HepG2 (cell line): ENCODE results near the gene BICDL2. TPM values are rescaled to one million over a fixed set of nuclear protein-coding genes. Genes with fewer than 3 reads are reported as not detected.

ENCODE experiments used
- BRCA1 ChIP-seq: sonication (generic); formaldehyde crosslinking; IDR thresholded peaks from 2 replicates; pipeline ENCODE4 v1.4.0; 2020; ENCODE audit warnings: missing genetic modification reagents
- CBX1 ChIP-seq: IDR thresholded peaks from one replicate; pipeline ENCODE4 v1.6.1; 2016; ENCODE audit warnings: antibody characterized with exemption, low read depth
- ELF4 ChIP-seq: sonication (generic); formaldehyde crosslinking; IDR thresholded peaks from 2 replicates; pipeline ENCODE4 v1.5.0; 2020; ENCODE audit warnings: missing genetic modification reagents, mild to moderate bottlenecking, moderate library complexity, borderline replicate concordance
- FIP1L1 ChIP-seq: fragments of 200-400 bp; formaldehyde crosslinking; IDR thresholded peaks from 2 replicates; pipeline ENCODE4 v1.6.1; 2018; ENCODE audit warnings: low read depth, mild to moderate bottlenecking, low read length, moderate library complexity, borderline replicate concordance; ENCODE audit not compliant: insufficient read depth
- GPN1 ChIP-seq: sonication (generic); formaldehyde crosslinking; IDR thresholded peaks from 2 replicates; pipeline ENCODE4 v1.5.1; 2020; ENCODE audit warnings: missing genetic modification reagents, borderline replicate concordance
- GTF3A ChIP-seq: sonication (generic); formaldehyde crosslinking; conservative IDR thresholded peaks from 2 replicates; pipeline ENCODE4 v1.4.0; 2020; ENCODE audit warnings: mild to moderate bottlenecking, missing genetic modification reagents
- KDM1A ChIP-seq: IDR thresholded peaks from 2 replicates; pipeline ENCODE4 v1.6.1; 2016; ENCODE audit warnings: missing compliant biosample characterization
- KDM5B ChIP-seq: sonication (generic); formaldehyde crosslinking; IDR thresholded peaks from 2 replicates; pipeline ENCODE4 v1.4.0; 2020; ENCODE audit warnings: missing genetic modification reagents, mild to moderate bottlenecking, borderline replicate concordance
- MLX ChIP-seq: IDR thresholded peaks from 2 replicates; pipeline ENCODE4 v1.6.1; 2016
- PREB ChIP-seq: sonication (generic); formaldehyde crosslinking; IDR thresholded peaks from 2 replicates; pipeline ENCODE4 v1.4.0; 2020; ENCODE audit warnings: missing genetic modification reagents
- SALL2 ChIP-seq: sonication (generic); formaldehyde crosslinking; IDR thresholded peaks from 2 replicates; pipeline ENCODE4 v1.8.1; 2023; ENCODE audit warnings: mild to moderate bottlenecking, missing genetic modification reagents, inconsistent platforms
- ZFY ChIP-seq: sonication (generic); formaldehyde crosslinking; IDR thresholded peaks from 2 replicates; pipeline ENCODE4 v1.4.0; 2020; ENCODE audit warnings: missing genetic modification reagents
- ZNF3 ChIP-seq: IDR thresholded peaks from 2 replicates; pipeline ENCODE4 v1.7.0; 2017; ENCODE audit warnings: inconsistent platforms
- ZNF496 ChIP-seq: sonication (generic); formaldehyde crosslinking; IDR thresholded peaks from 2 replicates; pipeline ENCODE4 v1.8.1; 2023; ENCODE audit warnings: mild to moderate bottlenecking, moderate library complexity, missing genetic modification reagents; ENCODE audit not compliant: insufficient replicate concordance
- ZNF574 ChIP-seq: sonication (generic); formaldehyde crosslinking; IDR thresholded peaks from 2 replicates; pipeline ENCODE4 v1.4.0; 2020; ENCODE audit warnings: missing genetic modification reagents
- ZNF720 ChIP-seq: sonication (generic); formaldehyde crosslinking; IDR thresholded peaks from 2 replicates; pipeline ENCODE4 v1.4.0; 2020; ENCODE audit warnings: missing genetic modification reagents
- polyA plus RNA-seq, 8 experiments: library from polyadenylated mRNA; depleted of rRNA in 3 of 8; stranded (reverse) in 7 of 8; unstranded in 1 of 8; fragments of >200 nt; fragmentation: Illumina TruSeq in 4 of 8; extraction: Trizol in 4 of 8; gene quantifications; 2 replicates each; pipeline versions ENCODE4 v1.2.1 to v1.2.3, GENCODE V29; 2011 to 2016; ENCODE audit warnings: low read depth in 4 of 8, missing spikeins in 1 of 8, mixed read lengths in 1 of 8; ENCODE audit not compliant: insufficient read depth in 1 of 8
- total RNA-seq, 5 experiments: library from RNA; depleted of rRNA; stranded (reverse); fragments of >200 nt; fragmentation: Illumina TruSeq; extraction: Trizol; gene quantifications; 2 replicates each; pipeline ENCODE4 v1.2.3, GENCODE V29; 2016; ENCODE audit warnings: low read depth in 1 of 5
- TF ChIP-seq, protein P1 (sequence below): sonication (generic); formaldehyde crosslinking; IDR thresholded peaks from 2 replicates; pipeline ENCODE4 v1.4.0; 2020; ENCODE audit warnings: missing genetic modification reagents
- TF ChIP-seq, protein P2 (sequence below): sonication (generic); formaldehyde crosslinking; IDR thresholded peaks from 2 replicates; pipeline ENCODE4; 2020; ENCODE audit warnings: missing genetic modification reagents, mild to moderate bottlenecking, borderline replicate concordance

BICDL2 gene
- total and polyA plus RNA-seq, 2 of the 13 experiments (the other 11 are each of a cell fraction or from before 2014, with no cell fraction given), result 0.12 TPM; not detected in 1

DNA sequence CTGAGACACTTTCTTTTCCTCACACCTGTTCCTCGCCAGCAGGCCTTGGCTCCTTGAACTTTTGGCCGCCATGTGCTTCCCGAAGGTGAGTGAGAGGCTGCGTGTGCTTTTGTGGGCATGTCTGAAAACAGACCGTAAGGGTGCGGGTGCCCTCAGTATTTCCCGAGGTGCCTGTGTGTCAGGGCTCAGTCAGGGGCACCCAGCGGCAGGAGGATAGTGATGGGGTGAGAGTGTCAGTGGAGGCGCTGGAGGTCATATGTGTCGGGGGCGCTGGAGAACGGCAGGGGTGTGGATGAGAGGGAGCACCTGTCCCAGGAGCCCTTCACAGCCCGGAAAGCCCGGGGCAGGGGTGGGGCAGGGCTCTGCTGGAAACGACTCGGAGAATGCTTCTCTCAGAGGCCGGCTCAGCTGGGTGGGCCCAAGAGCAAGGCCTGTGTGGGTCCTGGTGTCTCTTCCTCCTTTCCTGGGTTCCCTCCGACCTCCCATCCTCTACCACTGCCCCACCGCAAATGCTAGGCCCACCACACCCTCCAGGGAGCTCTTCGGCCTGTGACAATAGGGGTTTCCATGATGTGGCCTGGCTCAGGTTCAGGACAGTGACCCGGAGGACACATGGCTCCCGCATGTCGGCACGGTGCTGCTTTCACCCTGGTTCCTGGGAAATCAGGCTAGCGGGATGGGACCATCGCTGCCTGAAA lies 29.1 kb upstream of the BICDL2 start (continued):
- no peak for TF ChIP-seq GTF3A (CRISPR knock-in tag)
- peak; percentile 19; the same call in 1 of the 2 replicates for TF ChIP-seq MLX (CRISPR knock-in tag)
- TF ChIP-seq ZNF720 (CRISPR knock-in tag), result no peak
- peak; percentile 30 for TF ChIP-seq ZNF574 (CRISPR knock-in tag)
- TF ChIP-seq ZNF496 (CRISPR knock-in tag), result no peak
- TF ChIP-seq ZNF3 (CRISPR knock-in tag), result no peak
- no peak for TF ChIP-seq ELF4 (CRISPR knock-in tag)
- no peak for TF ChIP-seq PREB (CRISPR knock-in tag)
- no peak for TF ChIP-seq CBX1
- no peak for TF ChIP-seq FIP1L1
- TF ChIP-seq GPN1, result no peak
- TF ChIP-seq KDM1A (CRISPR knock-in tag), result no peak
- TF ChIP-seq, protein P1, sequence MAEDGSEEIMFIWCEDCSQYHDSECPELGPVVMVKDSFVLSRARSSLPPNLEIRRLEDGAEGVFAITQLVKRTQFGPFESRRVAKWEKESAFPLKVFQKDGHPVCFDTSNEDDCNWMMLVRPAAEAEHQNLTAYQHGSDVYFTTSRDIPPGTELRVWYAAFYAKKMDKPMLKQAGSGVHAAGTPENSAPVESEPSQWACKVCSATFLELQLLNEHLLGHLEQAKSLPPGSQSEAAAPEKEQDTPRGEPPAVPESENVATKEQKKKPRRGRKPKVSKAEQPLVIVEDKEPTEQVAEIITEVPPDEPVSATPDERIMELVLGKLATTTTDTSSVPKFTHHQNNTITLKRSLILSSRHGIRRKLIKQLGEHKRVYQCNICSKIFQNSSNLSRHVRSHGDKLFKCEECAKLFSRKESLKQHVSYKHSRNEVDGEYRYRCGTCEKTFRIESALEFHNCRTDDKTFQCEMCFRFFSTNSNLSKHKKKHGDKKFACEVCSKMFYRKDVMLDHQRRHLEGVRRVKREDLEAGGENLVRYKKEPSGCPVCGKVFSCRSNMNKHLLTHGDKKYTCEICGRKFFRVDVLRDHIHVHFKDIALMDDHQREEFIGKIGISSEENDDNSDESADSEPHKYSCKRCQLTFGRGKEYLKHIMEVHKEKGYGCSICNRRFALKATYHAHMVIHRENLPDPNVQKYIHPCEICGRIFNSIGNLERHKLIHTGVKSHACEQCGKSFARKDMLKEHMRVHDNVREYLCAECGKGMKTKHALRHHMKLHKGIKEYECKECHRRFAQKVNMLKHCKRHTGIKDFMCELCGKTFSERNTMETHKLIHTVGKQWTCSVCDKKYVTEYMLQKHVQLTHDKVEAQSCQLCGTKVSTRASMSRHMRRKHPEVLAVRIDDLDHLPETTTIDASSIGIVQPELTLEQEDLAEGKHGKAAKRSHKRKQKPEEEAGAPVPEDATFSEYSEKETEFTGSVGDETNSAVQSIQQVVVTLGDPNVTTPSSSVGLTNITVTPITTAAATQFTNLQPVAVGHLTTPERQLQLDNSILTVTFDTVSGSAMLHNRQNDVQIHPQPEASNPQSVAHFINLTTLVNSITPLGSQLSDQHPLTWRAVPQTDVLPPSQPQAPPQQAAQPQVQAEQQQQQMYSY (CRISPR knock-in tag), result no peak
- TF ChIP-seq, protein P2, sequence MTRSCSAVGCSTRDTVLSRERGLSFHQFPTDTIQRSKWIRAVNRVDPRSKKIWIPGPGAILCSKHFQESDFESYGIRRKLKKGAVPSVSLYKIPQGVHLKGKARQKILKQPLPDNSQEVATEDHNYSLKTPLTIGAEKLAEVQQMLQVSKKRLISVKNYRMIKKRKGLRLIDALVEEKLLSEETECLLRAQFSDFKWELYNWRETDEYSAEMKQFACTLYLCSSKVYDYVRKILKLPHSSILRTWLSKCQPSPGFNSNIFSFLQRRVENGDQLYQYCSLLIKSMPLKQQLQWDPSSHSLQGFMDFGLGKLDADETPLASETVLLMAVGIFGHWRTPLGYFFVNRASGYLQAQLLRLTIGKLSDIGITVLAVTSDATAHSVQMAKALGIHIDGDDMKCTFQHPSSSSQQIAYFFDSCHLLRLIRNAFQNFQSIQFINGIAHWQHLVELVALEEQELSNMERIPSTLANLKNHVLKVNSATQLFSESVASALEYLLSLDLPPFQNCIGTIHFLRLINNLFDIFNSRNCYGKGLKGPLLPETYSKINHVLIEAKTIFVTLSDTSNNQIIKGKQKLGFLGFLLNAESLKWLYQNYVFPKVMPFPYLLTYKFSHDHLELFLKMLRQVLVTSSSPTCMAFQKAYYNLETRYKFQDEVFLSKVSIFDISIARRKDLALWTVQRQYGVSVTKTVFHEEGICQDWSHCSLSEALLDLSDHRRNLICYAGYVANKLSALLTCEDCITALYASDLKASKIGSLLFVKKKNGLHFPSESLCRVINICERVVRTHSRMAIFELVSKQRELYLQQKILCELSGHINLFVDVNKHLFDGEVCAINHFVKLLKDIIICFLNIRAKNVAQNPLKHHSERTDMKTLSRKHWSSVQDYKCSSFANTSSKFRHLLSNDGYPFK (CRISPR knock-in tag), result no peak
- TF ChIP-seq BRCA1 (CRISPR knock-in tag), result no peak; the same call in 1 of the 2 replicates
- TF ChIP-seq SALL2, result peak; percentile 35; the same call in 1 of the 2 replicates
- TF ChIP-seq KDM5B (CRISPR knock-in tag), result no peak
- peak; percentile 59; the same call in 1 of the 2 replicates for TF ChIP-seq ZFY
